ENCODE measurements around the gene NOL6.

- TF ChIP-seq CTCF (IDR thresholded peaks at IDR 0.05): no peak
- peak; percentile 91 for TF ChIP-seq POLR2AphosphoS5 (IDR thresholded peaks at IDR 0.05; ENCODE audit: low read depth, low read length)
- peak; percentile 99 for TF ChIP-seq TCF7L2 (IDR thresholded peaks at IDR 0.05; ENCODE audit: low read depth, low read length)
- TF ChIP-seq REST (IDR thresholded peaks at IDR 0.05; ENCODE audit: insufficient read depth in 1 of 2, low read depth in 2 of 2, low read length in 1 of 2): no peak
- no peak for TF ChIP-seq SIN3A (IDR thresholded peaks at IDR 0.05; ENCODE audit: borderline replicate concordance, insufficient read depth, low read depth, low read length)
Measured at GRCh38 chr9:33415501-33416038, 58.2 kb downstream of the NOL6 start.

All from Panc1 (cell line).